ENCODE measurements around the gene KISS1R.

GRCh38 chr19:902093-902370 is 15.1 kb upstream of the KISS1R start:
- no peak for TF ChIP-seq CTCF (IDR thresholded peaks at IDR 0.05; ENCODE audit: low read length)
- TF ChIP-seq EZH2 (IDR thresholded peaks at IDR 0.05; ENCODE audit: borderline replicate concordance, low read length), result no peak
